Head of caudate nucleus (tissue), 42 donors: ENCODE data around the gene GPR137B.

Source experiments
- DNase-seq, 42 donors: peaks; one replicate each; pipeline versions ENCODE4 v3.0.0 to v3.0.0-alpha.2; 2020 to 2021; ENCODE audit warnings: mixed read lengths in 7 of 42
- intact Hi-C: fragments of 100-400 bp; cut with DNase I; formaldehyde crosslinking; loops from one replicate; pipeline ENCODE4 v1.15.0; 2022

GPR137B gene

GRCh38 chr1:236111527-236112331 is 30.6 kb upstream of the GPR137B start:
- DNase-seq = no peak
- intact Hi-C loops = no loop called here

- DNase-seq = no peak
- intact Hi-C loops = no loop called here
These were observed 30.1 kb upstream of the GPR137B start for GRCh38 chr1:236112332-236112627.

- intact Hi-C loops = no loop called here
These were observed 28.9 kb upstream of the GPR137B start for GRCh38 chr1:236113324-236114032.

GRCh38 chr1:236114076-236114747 is 28.1 kb upstream of the GPR137B start:
- intact Hi-C loops = no loop called here
- no peak for DNase-seq

More at GRCh38 chr1:236113324-236114032, 28.9 kb upstream of the GPR137B start:
- no peak for DNase-seq

- no peak for DNase-seq
- intact Hi-C loops = no loop called here
These were observed 24.6 kb upstream of the GPR137B start for GRCh38 chr1:236117710-236118109.

GRCh38 chr1:236119943-236120484 is 22.3 kb upstream of the GPR137B start:
- DNase-seq = no peak
- intact Hi-C loops = no loop called here

- DNase-seq = no peak
- intact Hi-C loops = no loop called here
These were observed 21.6 kb upstream of the GPR137B start for GRCh38 chr1:236120721-236121153.

- DNase-seq = no peak
- intact Hi-C loops = no loop called here
These were observed 20.2 kb upstream of the GPR137B start for GRCh38 chr1:236122176-236122575.

GRCh38 chr1:236123563-236123962 is 18.8 kb upstream of the GPR137B start:
- DNase-seq = no peak
- intact Hi-C loops = no loop called here

GRCh38 chr1:236124965-236125364 is 17.4 kb upstream of the GPR137B start:
- no peak for DNase-seq

GRCh38 chr1:236127045-236127444 is 15.3 kb upstream of the GPR137B start:
- intact Hi-C loops = no loop called here
- no peak for DNase-seq

More at GRCh38 chr1:236124965-236125364, 17.4 kb upstream of the GPR137B start:
- intact Hi-C loops = no loop called here

- intact Hi-C loops = no loop called here
- peak in 18 of 42 donors; percentile 24 to 67 (median 48) for DNase-seq
These were observed 13.6 kb upstream of the GPR137B start for GRCh38 chr1:236128646-236129178.

GRCh38 chr1:236129306-236129705 is 13.0 kb upstream of the GPR137B start:
- intact Hi-C loops = no loop called here
- DNase-seq = peak in 27 of 42 donors; percentile 10 to 61 (median 32)

- intact Hi-C loops = no loop called here
These were observed 12.0 kb upstream of the GPR137B start for GRCh38 chr1:236130372-236130771.

GRCh38 chr1:236131916-236132315 is 10.4 kb upstream of the GPR137B start:
- DNase-seq = no peak
- intact Hi-C loops = no loop called here

More at GRCh38 chr1:236130372-236130771, 12.0 kb upstream of the GPR137B start:
- DNase-seq = no peak

GRCh38 chr1:236132420-236133046 is 9.8 kb upstream of the GPR137B start:
- intact Hi-C loops = no loop called here
- DNase-seq = no peak

- intact Hi-C loops = no loop called here
- DNase-seq = no peak
These were observed 9.0 kb upstream of the GPR137B start for GRCh38 chr1:236133339-236133738.

- intact Hi-C loops = no loop called here
- DNase-seq = no peak
These were observed 8.5 kb upstream of the GPR137B start for GRCh38 chr1:236133802-236134201.

GRCh38 chr1:236137285-236137852 is 5.0 kb upstream of the GPR137B start:
- intact Hi-C loops = no loop called here
- no peak for DNase-seq
